ENCODE results near the gene RFTN1. TPM values are rescaled to one million over a fixed set of nuclear protein-coding genes. Genes with fewer than 3 reads are reported as not detected.
A peak's percentile ranks its signal among the peaks of the same experiment; 100 is the strongest.

RFTN1 gene
- polyA plus RNA-seq (2013, experiment 1 of 2) = 6.8 TPM
- 7.0 TPM for polyA plus RNA-seq (2013, experiment 2 of 2)

- WGBS (ENCODE audit: extremely low coverage, insufficient coverage, low lambda C conversion rate) = no CpG with 5 or more reads among the region's 92 CpGs
- H4K5ac ChIP-seq (ENCODE audit: low read length) = no peak within 1 kb of the TSS
- no peaks in the 10 kb centered on the region for H3K79me2 ChIP-seq (ENCODE audit: control insufficient read depth, insufficient read depth, low read length)
- H3K56ac ChIP-seq (ENCODE audit: low read length) = peak within 1 kb of the TSS; percentile 73
- DNase-seq = peak; percentile 61
- no peak within 1 kb of the TSS for H3K18ac ChIP-seq (ENCODE audit: low read length)
- no peak within 1 kb of the TSS for H2BK5ac ChIP-seq (ENCODE audit: low read length)
- peak within 1 kb of the TSS; percentile 88 for H3K4me2 ChIP-seq (ENCODE audit: low read length)
- H4K8ac ChIP-seq (ENCODE audit: low read depth, low read length) = no peak within 1 kb of the TSS
- H2BK15ac ChIP-seq (replicated peaks; ENCODE audit: low read depth) = no peak within 1 kb of the TSS
- no peaks in the 10 kb centered on the region for H3K36me3 ChIP-seq (ENCODE audit: control insufficient read depth, insufficient read depth, low read length)
- H2BK120ac ChIP-seq (ENCODE audit: low read depth, low read length) = no peak within 1 kb of the TSS
- no peak within 1 kb of the TSS for H3K23ac ChIP-seq (ENCODE audit: low read length)
- no peaks in the 10 kb centered on the region for H3K4me1 ChIP-seq (ENCODE audit: control insufficient read depth, low read depth, low read length)
- H3K4ac ChIP-seq (ENCODE audit: low read depth, low read length) = no peak within 1 kb of the TSS
- H3K27me3 ChIP-seq (ENCODE audit: insufficient read depth, low read length, poor library complexity) = peaks cover 6% of the 10 kb centered on the region
- H3K4me3 ChIP-seq (ENCODE audit: low read length) = peak within 1 kb of the TSS; percentile 40
- H3K27ac ChIP-seq (ENCODE audit: low read depth, low read length) = no peak within 1 kb of the TSS
- H3K79me1 ChIP-seq (ENCODE audit: low read length) = no peaks in the 10 kb centered on the region
- H3K9ac ChIP-seq (ENCODE audit: low read length) = peak within 1 kb of the TSS; percentile 56
- H2AK5ac ChIP-seq (ENCODE audit: low read length) = no peak within 1 kb of the TSS
Measured at GRCh38 chr3:16513141-16514020, at the start of gene RFTN1. RFTN1 (minus strand) TSS chr3:16513699; CDS start chr3:16493869, 19,830 bp downstream.

- no peak overlapping the region for H3K56ac ChIP-seq (ENCODE audit: low read length)
- no peak overlapping the region for H4K5ac ChIP-seq (ENCODE audit: low read length)
- no peak overlapping the region for H2BK5ac ChIP-seq (ENCODE audit: low read length)
- no peak overlapping the region for H3K4me2 ChIP-seq (ENCODE audit: low read length)
- no peak overlapping the region for H2AK5ac ChIP-seq (ENCODE audit: low read length)
- no peak overlapping the region for H3K23ac ChIP-seq (ENCODE audit: low read length)
- no peaks in the 10 kb centered on the region for H3K4me1 ChIP-seq (ENCODE audit: control insufficient read depth, low read depth, low read length)
- H3K36me3 ChIP-seq (ENCODE audit: control insufficient read depth, insufficient read depth, low read length) = no peaks in the 10 kb centered on the region
- H3K4ac ChIP-seq (ENCODE audit: low read depth, low read length) = no peak overlapping the region
- no peak overlapping the region for H4K8ac ChIP-seq (ENCODE audit: low read depth, low read length)
- no peaks in the 10 kb centered on the region for H3K27me3 ChIP-seq (ENCODE audit: insufficient read depth, low read length, poor library complexity)
- no peak overlapping the region for H3K4me3 ChIP-seq (ENCODE audit: low read length)
- no peak for DNase-seq
- no peak overlapping the region for H3K27ac ChIP-seq (ENCODE audit: low read depth, low read length)
- no peak overlapping the region for H2BK15ac ChIP-seq (replicated peaks; ENCODE audit: low read depth)
- no peak overlapping the region for H3K18ac ChIP-seq (ENCODE audit: low read length)
- no peaks in the 10 kb centered on the region for H3K79me2 ChIP-seq (ENCODE audit: control insufficient read depth, insufficient read depth, low read length)
- H3K9ac ChIP-seq (ENCODE audit: low read length) = no peak overlapping the region
- WGBS (ENCODE audit: extremely low coverage, insufficient coverage, low lambda C conversion rate) = no CpG with 5 or more reads among the region's 5 CpGs
- H2BK120ac ChIP-seq (ENCODE audit: low read depth, low read length) = no peak overlapping the region
- H3K79me1 ChIP-seq (ENCODE audit: low read length) = no peaks in the 10 kb centered on the region
Measured at GRCh38 chr3:16559653-16560365, 46.3 kb upstream of the RFTN1 start.

GRCh38 chr3:16554126-16554525, 40.6 kb upstream of the RFTN1 start:
- Histone ChIP-seq H3K23ac (ENCODE audit: low read length) (no peak overlapping the region), H3K36me3 (ENCODE audit: control insufficient read depth, insufficient read depth, low read length) (no peaks in the 10 kb centered on the region), H3K4me1 (ENCODE audit: control insufficient read depth, low read depth, low read length) (no peaks in the 10 kb centered on the region), H2BK120ac (ENCODE audit: low read depth, low read length) (no peak overlapping the region), H2AK5ac (ENCODE audit: low read length) (no peak overlapping the region), H3K27me3 (ENCODE audit: insufficient read depth, low read length, poor library complexity) (no peaks in the 10 kb centered on the region), H3K79me2 (ENCODE audit: control insufficient read depth, insufficient read depth, low read length) (no peaks in the 10 kb centered on the region), H3K79me1 (ENCODE audit: low read length) (no peaks in the 10 kb centered on the region), H3K4ac (ENCODE audit: low read depth, low read length) (no peak overlapping the region), H4K5ac (ENCODE audit: low read length) (no peak overlapping the region), H3K27ac (ENCODE audit: low read depth, low read length) (no peak overlapping the region), H3K56ac (ENCODE audit: low read length) (no peak overlapping the region), H3K18ac (ENCODE audit: low read length) (no peak overlapping the region), H3K9ac (ENCODE audit: low read length) (no peak overlapping the region), H2BK5ac (ENCODE audit: low read length) (no peak overlapping the region), H3K4me2 (ENCODE audit: low read length) (no peak overlapping the region), H3K4me3 (ENCODE audit: low read length) (no peak overlapping the region), H4K8ac (ENCODE audit: low read depth, low read length) (no peak overlapping the region), H2BK15ac (replicated peaks; ENCODE audit: low read depth) (no peak overlapping the region)
- no peak for DNase-seq
- no CpG with 5 or more reads among the region's 4 CpGs for WGBS (ENCODE audit: extremely low coverage, insufficient coverage, low lambda C conversion rate)

GRCh38 chr3:16552757-16553156, 39.3 kb upstream of the RFTN1 start:
- no peak overlapping the region for H4K5ac ChIP-seq (ENCODE audit: low read length)
- no peak overlapping the region for H3K23ac ChIP-seq (ENCODE audit: low read length)
- no peak overlapping the region for H2BK5ac ChIP-seq (ENCODE audit: low read length)
- H3K56ac ChIP-seq (ENCODE audit: low read length) = no peak overlapping the region
- no peak overlapping the region for H3K4me2 ChIP-seq (ENCODE audit: low read length)
- DNase-seq = no peak
- no peaks in the 10 kb centered on the region for H3K4me1 ChIP-seq (ENCODE audit: control insufficient read depth, low read depth, low read length)
- H3K9ac ChIP-seq (ENCODE audit: low read length) = no peak overlapping the region
- H3K4ac ChIP-seq (ENCODE audit: low read depth, low read length) = no peak overlapping the region
- no peak overlapping the region for H2BK15ac ChIP-seq (replicated peaks; ENCODE audit: low read depth)
- H3K27me3 ChIP-seq (ENCODE audit: insufficient read depth, low read length, poor library complexity) = no peaks in the 10 kb centered on the region
- H3K79me2 ChIP-seq (ENCODE audit: control insufficient read depth, insufficient read depth, low read length) = no peaks in the 10 kb centered on the region
- no peak overlapping the region for H3K27ac ChIP-seq (ENCODE audit: low read depth, low read length)
- no peak overlapping the region for H3K4me3 ChIP-seq (ENCODE audit: low read length)
- no CpG with 5 or more reads among the region's 3 CpGs for WGBS (ENCODE audit: extremely low coverage, insufficient coverage, low lambda C conversion rate)
- H4K8ac ChIP-seq (ENCODE audit: low read depth, low read length) = no peak overlapping the region
- H3K79me1 ChIP-seq (ENCODE audit: low read length) = no peaks in the 10 kb centered on the region
- H2BK120ac ChIP-seq (ENCODE audit: low read depth, low read length) = no peak overlapping the region
- no peak overlapping the region for H3K18ac ChIP-seq (ENCODE audit: low read length)
- H3K36me3 ChIP-seq (ENCODE audit: control insufficient read depth, insufficient read depth, low read length) = no peaks in the 10 kb centered on the region
- H2AK5ac ChIP-seq (ENCODE audit: low read length) = no peak overlapping the region

- Histone ChIP-seq H4K5ac (ENCODE audit: low read length) (no peak overlapping the region), H3K4me1 (ENCODE audit: control insufficient read depth, low read depth, low read length) (no peaks in the 10 kb centered on the region), H3K4me2 (ENCODE audit: low read length) (no peak overlapping the region), H3K27me3 (ENCODE audit: insufficient read depth, low read length, poor library complexity) (no peaks in the 10 kb centered on the region), H2AK5ac (ENCODE audit: low read length) (no peak overlapping the region), H3K4me3 (ENCODE audit: low read length) (no peak overlapping the region), H3K56ac (ENCODE audit: low read length) (no peak overlapping the region), H3K36me3 (ENCODE audit: control insufficient read depth, insufficient read depth, low read length) (no peaks in the 10 kb centered on the region), H3K9ac (ENCODE audit: low read length) (no peak overlapping the region), H2BK15ac (replicated peaks; ENCODE audit: low read depth) (no peak overlapping the region), H3K79me1 (ENCODE audit: low read length) (no peaks in the 10 kb centered on the region), H2BK120ac (ENCODE audit: low read depth, low read length) (no peak overlapping the region), H3K27ac (ENCODE audit: low read depth, low read length) (no peak overlapping the region), H3K79me2 (ENCODE audit: control insufficient read depth, insufficient read depth, low read length) (no peaks in the 10 kb centered on the region), H2BK5ac (ENCODE audit: low read length) (no peak overlapping the region), H3K23ac (ENCODE audit: low read length) (no peak overlapping the region), H4K8ac (ENCODE audit: low read depth, low read length) (no peak overlapping the region), H3K4ac (ENCODE audit: low read depth, low read length) (no peak overlapping the region), H3K18ac (ENCODE audit: low read length) (no peak overlapping the region)
- no CpG with 5 or more reads among the region's 4 CpGs for WGBS (ENCODE audit: extremely low coverage, insufficient coverage, low lambda C conversion rate)
- DNase-seq = no peak
Measured at GRCh38 chr3:16551342-16551976, 38.0 kb upstream of the RFTN1 start.
